ENCODE measurements around the gene ITGA5.

The ITGA5 gene

GRCh38 chr12:54349679-54350078 is 69.4 kb downstream of the ITGA5 start:
- peak; percentile 49 for DNase-seq

GRCh38 chr12:54349036-54349435 is 70.0 kb downstream of the ITGA5 start:
- no peak for DNase-seq
